K562 (cell line): ENCODE results near the gene B3GAT3. TPM values are rescaled to one million over a fixed set of nuclear protein-coding genes. Genes with fewer than 3 reads are reported as not detected.
A peak's percentile ranks its signal among the peaks of the same experiment; 100 is the strongest.

Source experiments
- ATAC-seq: fragments of 200-7000 bp; cut with Tn5 transposase; 3 replicates; pipeline ENCODE4 v1.9.1; 2020; ENCODE audit warnings: moderate library complexity
- BruUV-seq: library from RNA; stranded (reverse); fragments of 400-500 nt; replicated peaks from 2 replicates; lab custom pipeline; 2021; lab: Mats Ljungman, UMichigan
- CTCF ChIA-PET: fragments of 300-600 bp; formaldehyde crosslinking; extraction: SDS; loops from one replicate; lab custom pipeline; 2021; ENCODE audit warnings: low intra/inter-chr PET ratio; lab: Yijun Ruan, JAX
- POLR2A ChIA-PET: fragments of 300-600, 350-650 bp; sonication (Branson Sonifier 250); formaldehyde crosslinking; extraction: SDS; loops from one replicate; lab custom pipeline; 2021; ENCODE audit warnings: antibody characterized with exemption, inconsistent platforms; lab: Yijun Ruan, JAX
- DNase-seq, 4 experiments: peaks; one replicate each; pipeline versions ENCODE4 v3.0.0 to v3.0.0-alpha.2; 2011 to 2018; ENCODE audit warnings: low spot score in 3 of 4, mixed read lengths in 3 of 4; ENCODE audit errors: extremely low read depth in 1 of 4
- FAIRE-seq: peaks from 2 replicates; lab custom pipeline; 2011; peaks lifted over from hg19 to GRCh38; lab: Jason Lieb, UNC
- H2AFZ ChIP-seq: 2 replicates; pipeline ENCODE4 v1.6.0; 2011; ENCODE audit warnings: low read depth, low read length, control low read depth, inconsistent platforms
- H3K27ac ChIP-seq: fragments of 200-600 bp; 3 replicates; pipeline ENCODE4 v1.8.0; 2011; ENCODE audit warnings: low read depth, mild to moderate bottlenecking, control low read depth, inconsistent platforms, low read length, moderate library complexity, mixed read lengths; ENCODE audit errors: extremely low read depth
- H3K27me3 ChIP-seq, 2 experiments: fragments of 300-600 bp in 1 of 2; 2 replicates in 1 of 2; 3 replicates in 1 of 2; pipeline versions ENCODE4 v1.6.0 to v1.8.0; 2011; ENCODE audit warnings: inconsistent platforms in 2 of 2, low read length in 2 of 2, mild to moderate bottlenecking in 1 of 2, mixed read lengths in 1 of 2, moderate library complexity in 1 of 2; ENCODE audit not compliant: control insufficient read depth in 2 of 2, insufficient read depth in 2 of 2
- H3K36me3 ChIP-seq: fragments of 300-600 bp; 3 replicates; pipeline ENCODE4 v1.8.0; 2011; ENCODE audit warnings: mild to moderate bottlenecking, low read length, inconsistent platforms; ENCODE audit not compliant: control insufficient read depth, insufficient read depth
- H3K4me1 ChIP-seq, 2 experiments: fragments of 200-600 bp in 1 of 2; replicated peaks in 1 of 2; 2 replicates in 1 of 2; 3 replicates in 1 of 2; pipeline versions ENCODE4 v1.5.1 to v1.8.0; 2011; ENCODE audit warnings: inconsistent platforms in 2 of 2, low read length in 2 of 2, mild to moderate bottlenecking in 1 of 2, mixed read lengths in 1 of 2, moderate library complexity in 1 of 2; ENCODE audit not compliant: control insufficient read depth in 2 of 2, insufficient read depth in 2 of 2
- H3K4me2 ChIP-seq: 2 replicates; pipeline ENCODE4 v1.6.1; 2011; ENCODE audit warnings: low read length, control low read depth, inconsistent platforms, mixed read lengths; ENCODE audit not compliant: insufficient read depth
- H3K4me3 ChIP-seq: fragments of 200-600 bp; sonication (generic), shearing (Covaris generic); 2 replicates; pipeline ENCODE4 v1.5.1; 2016; ENCODE audit warnings: control low read depth, inconsistent platforms
- H3K79me2 ChIP-seq: fragments of 200-600 bp; 3 replicates; pipeline ENCODE4 v1.8.0; 2011; ENCODE audit warnings: low read length, inconsistent platforms; ENCODE audit not compliant: control insufficient read depth, insufficient read depth
- H3K9ac ChIP-seq, 2 experiments: 2 replicates each; pipeline versions ENCODE4 v1.6.0 to v1.6.1; 2011; ENCODE audit warnings: low read depth in 2 of 2, low read length in 2 of 2, control low read depth in 1 of 2, inconsistent platforms in 1 of 2, mild to moderate bottlenecking in 1 of 2, mixed read lengths in 1 of 2; ENCODE audit not compliant: insufficient read depth in 1 of 2
- H3K9me1 ChIP-seq: one replicate; pipeline ENCODE4 v1.6.0; 2011; ENCODE audit warnings: inconsistent platforms, mild to moderate bottlenecking, low read length, moderate library complexity; ENCODE audit not compliant: control insufficient read depth, insufficient read depth
- H3K9me3 ChIP-seq: replicated peaks from 2 replicates; pipeline ENCODE4 v1.5.1; 2011; ENCODE audit warnings: low read depth, low read length, inconsistent platforms; ENCODE audit not compliant: control insufficient read depth, insufficient read depth
- H4K20me1 ChIP-seq: replicated peaks from 2 replicates; pipeline ENCODE4 v1.6.1; 2011; ENCODE audit warnings: low read length, inconsistent platforms, mixed read lengths; ENCODE audit not compliant: control insufficient read depth, insufficient read depth
- CTBP1 ChIP-seq: fragments of 450-650 bp; IDR thresholded peaks from 2 replicates; pipeline ENCODE4 v1.6.1; 2016; ENCODE audit warnings: borderline replicate concordance
- HMGN3 ChIP-seq: IDR thresholded peaks from 2 replicates; pipeline ENCODE4 v1.6.1; 2011; ENCODE audit warnings: borderline replicate concordance, low read depth, mild to moderate bottlenecking, mixed read lengths, low read length; ENCODE audit not compliant: insufficient read length; ENCODE audit errors: extremely low read depth
- MAX ChIP-seq: sonication (generic); formaldehyde crosslinking; IDR thresholded peaks from 2 replicates; pipeline ENCODE4 v1.9.0; 2022; ENCODE audit warnings: mild to moderate bottlenecking, missing genetic modification reagents
- RBFOX2 ChIP-seq: fragments of 200-400 bp; formaldehyde crosslinking; IDR thresholded peaks from 2 replicates; pipeline ENCODE4 v1.6.1; 2017; ENCODE audit warnings: low read depth, mild to moderate bottlenecking, low read length, moderate library complexity
- THAP12 ChIP-seq: fragments of 250-450 bp; sonication (Bioruptor Pico); IDR thresholded peaks from 2 replicates; pipeline ENCODE4 v1.9.0; 2021; ENCODE audit warnings: mild to moderate bottlenecking, inconsistent platforms
- VEZF1 ChIP-seq: fragments of 200-800 bp; sonication (Bioruptor generic); IDR thresholded peaks from 2 replicates; pipeline ENCODE4 v1.6.1; 2017; ENCODE audit warnings: missing genetic modification characterization, missing compliant biosample characterization
- ZBTB1 ChIP-seq: sonication (generic); formaldehyde crosslinking; IDR thresholded peaks from 2 replicates; pipeline ENCODE4 v1.8.1; 2023; ENCODE audit warnings: missing genetic modification reagents, low read depth, mild to moderate bottlenecking, borderline replicate concordance
- ZNF699 ChIP-seq: fragments of 250-450 bp; sonication (Bioruptor Pico); IDR thresholded peaks from 2 replicates; pipeline ENCODE4 v1.8.0; 2021; ENCODE audit warnings: mild to moderate bottlenecking, moderate library complexity; ENCODE audit not compliant: insufficient replicate concordance
- whole genome bisulfite sequencing: fragments of 100-300 bp; shearing (Covaris generic); methylation state at CpG from one replicate; pipeline ENCODE4 v1.1.6; 2016; ENCODE audit warnings: low coverage, mixed read lengths; ENCODE audit not compliant: insufficient coverage; ENCODE audit errors: missing lambda C conversion rate; 5-methylcytosine and 5-hydroxymethylcytosine counted together
- in situ Hi-C: fragments of 300-500 bp; cut with MboI; formaldehyde crosslinking; loops from 4 replicates; pipeline ENCODE4 v1.15.0; 2018; ENCODE audit warnings: inconsistent platforms, mixed read lengths
- intact Hi-C: fragments of 100-400 bp; cut with micrococcal nuclease; formaldehyde crosslinking; loops from 2 replicates; pipeline ENCODE4 v1.14.2; 2022
- polyA plus RNA-seq, 8 experiments: library from polyadenylated mRNA; depleted of rRNA in 4 of 8; stranded (reverse) in 5 of 8; unstranded in 3 of 8; fragments of >200 nt; fragmentation: Nextera tagmentation in 2 of 8; fragmentation: Illumina TruSeq in 1 of 8; extraction: Ambion mirVana in 2 of 8; extraction: Trizol in 1 of 8; gene quantifications; 2 replicates each; pipeline versions ENCODE4 v1.2.1 to v1.2.3, GENCODE V29; 2011 to 2014; ENCODE audit warnings: inconsistent platforms in 1 of 8, missing spikeins in 1 of 8
- total RNA-seq, 7 experiments: library from RNA; depleted of rRNA in 6 of 7; stranded (reverse); fragments of >200 nt in 6 of 7; fragmentation: Illumina TruSeq in 2 of 7; extraction: Trizol in 2 of 7; gene quantifications; 2 replicates each; pipeline versions ENCODE4 v1.2.1 to v1.2.3, GENCODE V29; 2011 to 2021; ENCODE audit warnings: low replicate concordance in 1 of 7

B3GAT3 gene
- total and polyA plus RNA-seq, 9 of the 15 experiments (the other 6 are each of a cell fraction or from before 2014, with no cell fraction given) = 0.30 to 64.0 (median 21.4) TPM

GRCh38 chr11:62595124-62595523, 26.7 kb downstream of the B3GAT3 start:
- TF ChIP-seq ZNF699 (no peak), ZBTB1 (CRISPR knock-in tag) (no peak), RBFOX2 (0 out of 2 replicates have a peak, but pooled peaks have one; percentile 12)
- TF ChIP-seq, all 486 proteins: peak for 1
- ChIA-PET CTCF (no interaction called here), POLR2A (interaction anchor here (0.6 kb wide), 1 partner anchor 28 kb away, joined by 3 read pairs; no protein-coding TSS in a partner anchor)
- intact Hi-C loops (loop anchor here (10.0 kb wide), 1 partner anchor 290 kb away; the partner anchor contains the start of gene SLC3A2), in situ Hi-C loops (no loop called here)
- Histone ChIP-seq H3K4me3 (no peak overlapping the region), H2AFZ (no peak overlapping the region), H3K79me2 (peaks cover 58% of the 10 kb centered on the region), H3K9me3 (no peaks in the 10 kb centered on the region), H3K4me2 (no peak overlapping the region), H4K20me1 (no peaks in the 10 kb centered on the region), H3K27ac (no peak overlapping the region), H3K4me1 (peaks cover 24 to 32% of the 10 kb centered on the region in 2 experiments), H3K9ac (no peak overlapping the region; a peak in 1 of 4 replicates), H3K36me3 (peaks cover 73% of the 10 kb centered on the region), H3K9me1 (no peaks in the 10 kb centered on the region), H3K27me3 (no peaks in the 10 kb centered on the region)
- no TSS peak for BruUV-seq
- WGBS = 83% methylated on average over 8 of the region's 8 CpGs
- no peak for DNase-seq
- no peak for ATAC-seq
- FAIRE-seq = no peak

GRCh38 chr11:62593434-62594044, 28.2 kb downstream of the B3GAT3 start:
- H3K4me2 ChIP-seq = peak overlapping the region; percentile 16; the same call in 1 of the 2 replicates
- CTCF ChIA-PET = interaction anchor here (0.8 kb wide), 1 partner anchor 177 kb away, joined by 3 read pairs; no protein-coding TSS in a partner anchor
- H3K9me1 ChIP-seq = no peaks in the 10 kb centered on the region
- ATAC-seq (peak; percentile 73), DNase-seq (peak; percentile 49 to 89 (median 61)), FAIRE-seq (peak; percentile 86)
- H3K27ac ChIP-seq = peak overlapping the region; percentile 23; the same call in 1 of the 3 replicates
- H3K36me3 ChIP-seq = peaks cover 71% of the 10 kb centered on the region
- H3K79me2 ChIP-seq = peaks cover 56% of the 10 kb centered on the region
- intact Hi-C loops (loop anchor here (2.0 to 10.0 kb wide), 5 partner anchors 99 to 291 kb away; partner anchors contain the start of genes HNRNPUL2, SLC3A2 and TTC9C), in situ Hi-C loops (no loop called here)
- no peak overlapping the region for H3K4me3 ChIP-seq
- no TSS peak for BruUV-seq
- WGBS = 47% methylated on average over 7 of the region's 13 CpGs
- H3K9me3 ChIP-seq = no peaks in the 10 kb centered on the region
- peaks cover 26 to 28% of the 10 kb centered on the region in 2 experiments for H3K4me1 ChIP-seq
- POLR2A ChIA-PET = interaction anchor here (0.6 to 2.9 kb wide), 12 partner anchors 7 to 212 kb away, joined by 3 to 45 read pairs (median 4); partner anchors contain the start of genes C11orf98, CSKMT, MTA2 and NXF1
- H4K20me1 ChIP-seq = no peaks in the 10 kb centered on the region
- H2AFZ ChIP-seq = no peak overlapping the region
- peak overlapping the region in 1 of 2 experiments; percentile 72; a peak in 2 of 4 replicates for H3K9ac ChIP-seq
- no peaks in the 10 kb centered on the region for H3K27me3 ChIP-seq
- TF ChIP-seq HMGN3 = no peak
- TF ChIP-seq MAX = peak; percentile 74
- 0 out of 2 replicates have a peak, but pooled peaks have one; percentile 47 for TF ChIP-seq CTBP1
- 0 out of 2 replicates have a peak, but pooled peaks have one; percentile 36 for TF ChIP-seq THAP12 (CRISPR knock-in tag)
- peak; percentile 46; the same call in 1 of the 2 replicates for TF ChIP-seq VEZF1
